Measurements from ENCODE around the gene ATP2A2. TPM values are rescaled to one million over a fixed set of nuclear protein-coding genes. Genes with fewer than 3 reads are reported as not detected.
"Not testable (repeated sequence)": the region's sequence is repeated elsewhere in the genome, so short reads cannot be mapped to it uniquely, and the experiment has no call there.

The ATP2A2 gene
- total RNA-seq, 1 experiment from 2014 or later: 262 TPM

- Histone ChIP-seq H3K36me3 (ENCODE audit: control insufficient read depth, insufficient read depth, low read length) (no peaks in the 10 kb centered on the region), H3K4me3 (ENCODE audit: low read depth, low read length) (no peak overlapping the region), H3K27me3 (replicated peaks; ENCODE audit: control insufficient read depth, insufficient read depth, low read length) (no peaks in the 10 kb centered on the region), H3K9me3 (no peaks in the 10 kb centered on the region), H3K4me1 (no peaks in the 10 kb centered on the region)
- Mint-ChIP-seq H3K36me3 (ENCODE audit: insufficient read depth, unreplicated experiment) (peaks cover 39% of the 10 kb centered on the region), H3K9me3 (ENCODE audit: unreplicated experiment) (no peaks in the 10 kb centered on the region), H3K4me3 (ENCODE audit: unreplicated experiment) (no peak overlapping the region), H3K4me1 (ENCODE audit: low read depth, unreplicated experiment) (no peaks in the 10 kb centered on the region), H3K27ac (ENCODE audit: unreplicated experiment) (no peak overlapping the region), H3K27me3 (ENCODE audit: insufficient read depth, unreplicated experiment) (no peaks in the 10 kb centered on the region)
- BruUV-seq (replicated peaks): no TSS peak
- intact Hi-C loops (cut with micrococcal nuclease; ENCODE audit: unreplicated experiment): loop anchor here (1.0 kb wide), 2 partner anchors 76 to 247 kb away; no protein-coding TSS in a partner anchor
- CTCF ChIA-PET: interaction anchor here (1.4 kb wide), 1 partner anchor 76 kb away, joined by 5 read pairs; no protein-coding TSS in a partner anchor
- peak in 1 of 2 experiments; percentile 62 for TF ChIP-seq CTCF (IDR thresholded peaks at IDR 0.05; ENCODE audit: insufficient read depth in 1 of 2, low read depth in 1 of 2, low read length in 1 of 2, severe bottlenecking in 1 of 2, unreplicated experiment in 1 of 2)
- peak; percentile 46 to 56 for DNase-seq
- POLR2A ChIA-PET: no interaction called here
These were observed 74.0 kb downstream of the ATP2A2 start for GRCh38 chr12:110355073-110355472.

GRCh38 chr12:110358384-110359097, 77.5 kb downstream of the ATP2A2 start:
- H3K9me3 Mint-ChIP-seq (ENCODE audit: unreplicated experiment); intact Hi-C loops (cut with micrococcal nuclease; ENCODE audit: unreplicated experiment); H3K4me1 ChIP-seq; BruUV-seq (replicated peaks); DNase-seq; H3K36me3 Mint-ChIP-seq (ENCODE audit: insufficient read depth, unreplicated experiment); H3K36me3 ChIP-seq (ENCODE audit: control insufficient read depth, insufficient read depth, low read length); H3K27ac Mint-ChIP-seq (ENCODE audit: unreplicated experiment); H3K9me3 ChIP-seq; H3K4me3 ChIP-seq (ENCODE audit: low read depth, low read length); H3K27me3 Mint-ChIP-seq (ENCODE audit: insufficient read depth, unreplicated experiment); H3K27me3 ChIP-seq (replicated peaks; ENCODE audit: control insufficient read depth, insufficient read depth, low read length); H3K4me1 Mint-ChIP-seq (ENCODE audit: low read depth, unreplicated experiment); H3K4me3 Mint-ChIP-seq (ENCODE audit: unreplicated experiment); POLR2A ChIA-PET: not testable (repeated sequence)
- CTCF ChIA-PET: interaction anchor here (1.2 kb wide), 1 partner anchor 73 kb away, joined by 7 read pairs; no protein-coding TSS in a partner anchor
- TF ChIP-seq CTCF (IDR thresholded peaks at IDR 0.05; ENCODE audit: insufficient read depth in 1 of 2, low read depth in 1 of 2, low read length in 1 of 2, severe bottlenecking in 1 of 2, unreplicated experiment in 1 of 2): peak; percentile 26 to 32

- TF ChIP-seq CTCF (IDR thresholded peaks at IDR 0.05; ENCODE audit: insufficient read depth in 1 of 2, low read depth in 1 of 2, low read length in 1 of 2, severe bottlenecking in 1 of 2, unreplicated experiment in 1 of 2): no peak
- H3K4me1 ChIP-seq: no peaks in the 10 kb centered on the region
- ChIA-PET POLR2A (no interaction called here), CTCF (interaction anchor here (0.6 to 0.9 kb wide), 2 partner anchors 70 to 102 kb away, joined by 3 to 4 read pairs; no protein-coding TSS in a partner anchor)
- no peaks in the 10 kb centered on the region for H3K36me3 ChIP-seq (ENCODE audit: control insufficient read depth, insufficient read depth, low read length)
- H3K9me3 Mint-ChIP-seq (ENCODE audit: unreplicated experiment): no peaks in the 10 kb centered on the region
- H3K4me1 Mint-ChIP-seq (ENCODE audit: low read depth, unreplicated experiment): no peaks in the 10 kb centered on the region
- no peaks in the 10 kb centered on the region for H3K27me3 ChIP-seq (replicated peaks; ENCODE audit: control insufficient read depth, insufficient read depth, low read length)
- intact Hi-C loops (cut with micrococcal nuclease; ENCODE audit: unreplicated experiment): no loop called here
- H3K4me3 Mint-ChIP-seq (ENCODE audit: unreplicated experiment): no peak overlapping the region
- no peak overlapping the region for H3K4me3 ChIP-seq (ENCODE audit: low read depth, low read length)
- peaks cover 2% of the 10 kb centered on the region for H3K36me3 Mint-ChIP-seq (ENCODE audit: insufficient read depth, unreplicated experiment)
- DNase-seq: no peak
- BruUV-seq (replicated peaks): no TSS peak
- no peak overlapping the region for H3K27ac Mint-ChIP-seq (ENCODE audit: unreplicated experiment)
- no peaks in the 10 kb centered on the region for H3K9me3 ChIP-seq
- no peaks in the 10 kb centered on the region for H3K27me3 Mint-ChIP-seq (ENCODE audit: insufficient read depth, unreplicated experiment)
These were observed 80.2 kb downstream of the ATP2A2 start for GRCh38 chr12:110361216-110361615.
